Gastrocnemius medialis (tissue), 4 donors: ENCODE data around the gene PROS1.
"Not testable (repeated sequence)": the region's sequence is repeated elsewhere in the genome, so short reads cannot be mapped to it uniquely, and the experiment has no call there.

ENCODE experiments used
- CTCF ChIP-seq, 5 experiments: fragments of 450-650 bp in 3 of 5; fragments of 200-600 bp in 2 of 5; sonication (generic) in 2 of 5; IDR thresholded peaks in 4 of 5; conservative IDR thresholded peaks in 1 of 5; 1 replicate in 4 of 5; 2 replicates in 1 of 5; pipeline ENCODE4 v1.5.1; 2016 to 2019; ENCODE audit warnings: antibody characterized with exemption in 5 of 5, mild to moderate bottlenecking in 3 of 5, moderate library complexity in 3 of 5
- POLR2A ChIP-seq, 2 donors: fragments of 450-650 bp; IDR thresholded peaks; one replicate each; pipeline ENCODE4 v1.6.1; 2017; ENCODE audit warnings: antibody characterized with exemption in 2 of 2, mild to moderate bottlenecking in 2 of 2, moderate library complexity in 2 of 2

GRCh38 chr3:93913623-93914022, 60.1 kb downstream of the PROS1 start:
- TF ChIP-seq CTCF (IDR thresholded peaks at IDR 0.05 in 4 of 5, conservative IDR thresholded peaks at IDR 0.05 in 1 of 5); POLR2A (IDR thresholded peaks at IDR 0.05): not testable (repeated sequence)
